MM.1S (cell line): Measurements from ENCODE around the gene VEGFC.
A peak's percentile ranks its signal among the peaks of the same experiment; 100 is the strongest.

Experiments used
- DNase-seq: peaks from one replicate; pipeline ENCODE4 v3.0.0-alpha.2; 2015
- H2AFZ ChIP-seq: fragments of 300-600 bp; sonication (generic); 2 replicates; pipeline ENCODE4 v1.6.0; 2016; ENCODE audit warnings: antibody characterized with exemption, low read length
- H3F3A ChIP-seq: fragments of 300-600 bp; sonication (generic); 2 replicates; pipeline ENCODE4 v1.6.1; 2016; ENCODE audit warnings: mild to moderate bottlenecking, antibody characterized with exemption, low read length, moderate library complexity, mixed read lengths; ENCODE audit not compliant: insufficient read depth
- H3K27ac ChIP-seq: fragments of 300-600 bp; sonication (generic); 2 replicates; pipeline ENCODE4 v1.5.1; 2016; ENCODE audit warnings: mild to moderate bottlenecking, low read length
- H3K27me3 ChIP-seq: fragments of 300-600 bp; sonication (generic); replicated peaks from 2 replicates; pipeline ENCODE4 v1.6.0; 2016; ENCODE audit warnings: low read length; ENCODE audit not compliant: insufficient read depth
- H3K36me3 ChIP-seq: fragments of 300-600 bp; sonication (generic); replicated peaks from 2 replicates; pipeline ENCODE4 v1.6.1; 2016; ENCODE audit warnings: mild to moderate bottlenecking, low read length, mixed read lengths; ENCODE audit not compliant: insufficient read depth
- H3K4me1 ChIP-seq: fragments of 300-600 bp; sonication (generic); 2 replicates; pipeline ENCODE4 v1.6.1; 2016; ENCODE audit warnings: low read length, mixed read lengths
- H3K4me2 ChIP-seq: fragments of 300-600 bp; sonication (generic); 2 replicates; pipeline ENCODE4 v1.6.0; 2016; ENCODE audit warnings: low read depth, low read length
- H3K4me3 ChIP-seq: fragments of 300-600 bp; sonication (generic); 2 replicates; pipeline ENCODE4 v1.5.1; 2016; ENCODE audit warnings: low read length, mixed read lengths
- H3K79me2 ChIP-seq: fragments of 300-600 bp; sonication (generic); 2 replicates; pipeline ENCODE4 v1.6.1; 2016; ENCODE audit warnings: mixed run types, low read length, mixed read lengths
- H3K9ac ChIP-seq: fragments of 300-600 bp; sonication (generic); 2 replicates; pipeline ENCODE4 v1.6.1; 2016; ENCODE audit warnings: low read length, mixed read lengths
- H3K9me2 ChIP-seq: fragments of 300-600 bp; sonication (generic); replicated peaks from 2 replicates; pipeline ENCODE4 v1.6.1; 2016; ENCODE audit warnings: mild to moderate bottlenecking, low read length, mixed read lengths; ENCODE audit not compliant: insufficient read depth
- H3K9me3 ChIP-seq: fragments of 300-600 bp; sonication (generic); replicated peaks from 2 replicates; pipeline ENCODE4 v1.6.1; 2016; ENCODE audit warnings: mild to moderate bottlenecking, low read length, mixed read lengths; ENCODE audit not compliant: insufficient read depth
- H4K20me1 ChIP-seq: fragments of 300-600 bp; sonication (generic); 2 replicates; pipeline ENCODE4 v1.6.1; 2016; ENCODE audit warnings: mild to moderate bottlenecking, low read length, moderate library complexity, mixed read lengths; ENCODE audit not compliant: insufficient read depth
- EZH2 ChIP-seq: fragments of 300-600 bp; sonication (generic); optimal IDR thresholded peaks from 2 replicates; pipeline ENCODE3; 2017; ENCODE audit warnings: low read depth, mild to moderate bottlenecking, antibody characterized with exemption, low read length, mixed read lengths
- EZH2phosphoT487 ChIP-seq: fragments of 300-600 bp; sonication (generic); IDR thresholded peaks from 2 replicates; pipeline ENCODE4 v1.6.1; 2018; ENCODE audit warnings: antibody characterized with exemption, low read length
- TF ChIP-seq, protein P1 (sequence below): fragments of 300-600 bp; sonication (generic); IDR thresholded peaks from 2 replicates; pipeline ENCODE4 v1.5.1; 2016; ENCODE audit warnings: antibody characterized with exemption, low read length, mixed read lengths

Gene VEGFC

DNA sequence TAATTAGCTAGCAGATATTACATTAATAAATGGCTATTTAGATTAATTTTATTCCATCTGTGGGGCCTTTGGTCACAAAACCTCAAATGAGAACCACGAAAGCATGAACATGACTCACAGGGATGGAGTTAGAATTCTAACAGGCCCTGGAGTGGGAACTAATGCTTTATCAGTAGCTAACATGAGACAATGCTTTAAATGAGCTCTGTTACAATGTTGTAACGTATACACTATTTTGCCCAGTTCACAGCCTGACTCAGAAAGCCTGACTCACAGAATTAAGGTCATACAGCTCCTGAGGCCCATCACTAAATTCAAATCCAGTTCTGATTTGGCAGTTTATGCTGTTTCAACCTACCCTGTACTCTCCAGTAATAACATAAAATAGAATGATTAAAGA lies 23.2 kb downstream of the VEGFC start:
- Histone ChIP-seq H3K27me3 (no peaks in the 10 kb centered on the region), H3K9ac (no peak overlapping the region), H3K79me2 (no peaks in the 10 kb centered on the region), H3K9me3 (no peaks in the 10 kb centered on the region), H3K36me3 (no peaks in the 10 kb centered on the region), H2AFZ (no peak overlapping the region), H3K4me1 (0 out of 2 replicates have a peak, but pooled peaks cover 3% of the 10 kb centered on the region), H4K20me1 (no peaks in the 10 kb centered on the region), H3F3A (no peaks in the 10 kb centered on the region), H3K4me3 (no peak overlapping the region), H3K4me2 (no peak overlapping the region), H3K27ac (no peak overlapping the region), H3K9me2 (no peaks in the 10 kb centered on the region)
- TF ChIP-seq EZH2: no peak
- DNase-seq: no peak

DNA sequence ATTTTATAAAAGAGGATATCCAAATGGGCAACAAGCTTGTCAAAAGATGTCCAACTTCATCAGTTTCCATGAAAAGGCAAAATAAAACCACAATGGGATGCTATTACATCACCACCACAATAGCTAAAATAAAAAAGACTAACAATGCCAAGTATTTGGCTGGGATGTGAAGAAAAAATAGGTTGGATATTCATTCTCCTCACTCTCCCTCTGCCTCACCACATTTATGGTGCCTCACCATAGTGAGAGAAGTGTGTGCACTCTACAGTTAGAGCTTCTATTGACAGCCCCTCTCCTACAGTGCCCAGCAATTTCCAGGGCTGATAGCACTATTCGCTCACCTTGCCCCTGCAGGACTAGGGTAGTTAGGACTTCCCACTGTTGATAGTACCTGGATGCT lies 25.5 kb downstream of the VEGFC start:
- H3K4me3 ChIP-seq: no peak overlapping the region
- H3K9ac ChIP-seq: no peak overlapping the region
- no peaks in the 10 kb centered on the region for H3K27me3 ChIP-seq
- no peak for DNase-seq
- peaks cover 10% of the 10 kb centered on the region for H3F3A ChIP-seq
- H3K9me3 ChIP-seq: no peaks in the 10 kb centered on the region
- H3K36me3 ChIP-seq: no peaks in the 10 kb centered on the region
- H2AFZ ChIP-seq: no peak overlapping the region
- no peaks in the 10 kb centered on the region for H3K9me2 ChIP-seq
- no peaks in the 10 kb centered on the region for H3K79me2 ChIP-seq
- peaks cover 19% of the 10 kb centered on the region for H3K4me1 ChIP-seq
- no peak overlapping the region for H3K27ac ChIP-seq
- TF ChIP-seq EZH2 (no peak), EZH2phosphoT487 (no peak)
- TF ChIP-seq, protein P1, sequence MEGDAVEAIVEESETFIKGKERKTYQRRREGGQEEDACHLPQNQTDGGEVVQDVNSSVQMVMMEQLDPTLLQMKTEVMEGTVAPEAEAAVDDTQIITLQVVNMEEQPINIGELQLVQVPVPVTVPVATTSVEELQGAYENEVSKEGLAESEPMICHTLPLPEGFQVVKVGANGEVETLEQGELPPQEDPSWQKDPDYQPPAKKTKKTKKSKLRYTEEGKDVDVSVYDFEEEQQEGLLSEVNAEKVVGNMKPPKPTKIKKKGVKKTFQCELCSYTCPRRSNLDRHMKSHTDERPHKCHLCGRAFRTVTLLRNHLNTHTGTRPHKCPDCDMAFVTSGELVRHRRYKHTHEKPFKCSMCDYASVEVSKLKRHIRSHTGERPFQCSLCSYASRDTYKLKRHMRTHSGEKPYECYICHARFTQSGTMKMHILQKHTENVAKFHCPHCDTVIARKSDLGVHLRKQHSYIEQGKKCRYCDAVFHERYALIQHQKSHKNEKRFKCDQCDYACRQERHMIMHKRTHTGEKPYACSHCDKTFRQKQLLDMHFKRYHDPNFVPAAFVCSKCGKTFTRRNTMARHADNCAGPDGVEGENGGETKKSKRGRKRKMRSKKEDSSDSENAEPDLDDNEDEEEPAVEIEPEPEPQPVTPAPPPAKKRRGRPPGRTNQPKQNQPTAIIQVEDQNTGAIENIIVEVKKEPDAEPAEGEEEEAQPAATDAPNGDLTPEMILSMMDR: no peak
- no peak overlapping the region for H3K4me2 ChIP-seq
- no peaks in the 10 kb centered on the region for H4K20me1 ChIP-seq

DNA sequence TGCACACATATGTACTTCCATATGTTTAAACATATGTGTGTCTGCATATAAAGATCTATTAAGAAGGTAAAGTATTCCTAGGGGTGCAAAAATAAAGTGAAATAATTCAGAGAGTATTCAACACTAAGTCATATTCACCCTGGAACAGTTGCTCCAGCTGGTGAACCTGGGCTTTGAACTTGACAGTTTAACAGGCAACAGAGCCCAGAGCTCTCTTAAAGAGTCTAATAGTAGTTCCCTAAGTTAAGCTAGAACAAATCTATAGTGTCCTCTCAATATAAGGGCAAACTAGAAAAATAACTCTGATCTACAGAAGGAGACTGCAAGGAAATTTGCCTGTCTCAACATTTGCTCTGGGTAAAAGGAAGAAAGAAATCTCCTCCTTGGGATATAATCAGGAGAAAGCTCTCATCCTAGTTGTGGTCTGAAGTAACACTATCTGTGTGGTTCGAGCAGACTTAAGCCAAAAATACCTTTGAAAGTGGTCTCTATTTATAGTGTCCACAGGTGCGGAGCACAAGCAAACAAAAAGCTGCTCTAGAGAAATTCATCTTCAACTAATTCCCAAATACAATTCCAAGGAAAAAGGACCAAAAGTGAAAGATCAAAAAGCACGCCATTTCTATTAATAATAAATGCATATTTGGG lies 29.9 kb downstream of the VEGFC start:
- Histone ChIP-seq H3K4me3 (no peak overlapping the region), H3K36me3 (no peaks in the 10 kb centered on the region), H3K4me1 (peaks cover 22% of the 10 kb centered on the region), H3K27ac (peak overlapping the region; percentile 9; the same call in 1 of the 2 replicates), H3K4me2 (peak overlapping the region; percentile 51; the same call in 1 of the 2 replicates), H2AFZ (no peak overlapping the region), H3K9me2 (no peaks in the 10 kb centered on the region), H3K9me3 (no peaks in the 10 kb centered on the region), H3F3A (peaks cover 10% of the 10 kb centered on the region), H3K9ac (no peak overlapping the region), H3K27me3 (no peaks in the 10 kb centered on the region), H4K20me1 (no peaks in the 10 kb centered on the region), H3K79me2 (no peaks in the 10 kb centered on the region)
- DNase-seq: peak; percentile 54
- TF ChIP-seq EZH2: no peak
- TF ChIP-seq, protein P1: no peak
- no peak for TF ChIP-seq EZH2phosphoT487

DNA sequence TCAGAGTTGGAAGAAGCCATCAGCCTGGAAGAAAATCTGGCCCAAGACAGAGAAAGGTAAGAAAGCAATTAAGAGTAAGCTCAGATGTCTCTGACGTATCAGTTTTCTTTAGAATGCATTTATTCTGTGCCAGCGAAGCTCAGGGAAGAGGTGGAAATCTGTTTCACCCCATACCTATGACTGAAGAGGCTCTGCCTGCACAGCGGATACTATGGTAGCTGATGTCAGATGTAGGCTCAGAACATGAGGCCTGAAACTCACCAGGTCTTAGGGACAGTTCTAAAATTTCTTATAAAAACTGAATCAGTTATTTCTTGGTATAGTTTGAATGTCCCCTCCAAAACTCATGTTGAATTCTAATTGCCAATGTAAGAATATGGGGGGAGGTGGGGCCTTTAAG lies 30.9 kb downstream of the VEGFC start:
- Histone ChIP-seq H3K27me3 (no peaks in the 10 kb centered on the region), H3K4me3 (no peak overlapping the region), H3F3A (peaks cover 10% of the 10 kb centered on the region), H4K20me1 (no peaks in the 10 kb centered on the region), H3K9ac (no peak overlapping the region), H3K27ac (no peak overlapping the region), H3K79me2 (no peaks in the 10 kb centered on the region), H3K4me1 (peaks cover 22% of the 10 kb centered on the region), H3K36me3 (no peaks in the 10 kb centered on the region), H2AFZ (no peak overlapping the region), H3K9me2 (no peaks in the 10 kb centered on the region), H3K4me2 (no peak overlapping the region), H3K9me3 (no peaks in the 10 kb centered on the region)
- DNase-seq: no peak
- TF ChIP-seq, protein P1: no peak
- TF ChIP-seq EZH2: no peak
- TF ChIP-seq EZH2phosphoT487: no peak
